GM18861 (cell line): ENCODE measurements around the gene OSER1.
"Not testable (repeated sequence)": the region's sequence is repeated elsewhere in the genome, so short reads cannot be mapped to it uniquely, and the experiment has no call there.

ENCODE experiments used
- ATAC-seq: cut with Tn5 transposase; IDR thresholded peaks from one replicate; pipeline ENCODE4 v1.9.1; 2021; ENCODE audit not compliant: unreplicated experiment

OSER1 gene

GRCh38 chr20:44210406-44211176 lies at the start of gene OSER1:
Gene OSER1 (minus strand): TSS chr20:44210771. CDS start chr20:44206957, 3,814 bp downstream.
- peak; percentile 71 for ATAC-seq

GRCh38 chr20:44258226-44258890 lies 47.8 kb upstream of the OSER1 start:
- ATAC-seq: no peak

GRCh38 chr20:44256961-44257360 lies 46.4 kb upstream of the OSER1 start:
- no peak for ATAC-seq

- no peak for ATAC-seq
Measured at GRCh38 chr20:44255942-44256341, 45.4 kb upstream of the OSER1 start.

- ATAC-seq: no peak
Measured at GRCh38 chr20:44254073-44254472, 43.5 kb upstream of the OSER1 start.

GRCh38 chr20:44253528-44253927 lies 43.0 kb upstream of the OSER1 start:
- ATAC-seq: no peak

GRCh38 chr20:44251284-44251683 lies 40.7 kb upstream of the OSER1 start:
- no peak for ATAC-seq

- ATAC-seq: no peak
Measured at GRCh38 chr20:44248410-44248759, 37.8 kb upstream of the OSER1 start.

GRCh38 chr20:44247586-44248409 lies 37.2 kb upstream of the OSER1 start:
- no peak for ATAC-seq

- no peak for ATAC-seq
Measured at GRCh38 chr20:44247131-44247571, 36.6 kb upstream of the OSER1 start, which contains the start of gene GDAP1L1. Gene GDAP1L1 (plus strand): TSS chr20:44247308. CDS start chr20:44247335, 27 bp downstream.

GRCh38 chr20:44245977-44246376 lies 35.4 kb upstream of the OSER1 start:
- no peak for ATAC-seq

GRCh38 chr20:44241796-44242195 lies 31.2 kb upstream of the OSER1 start:
- no peak for ATAC-seq

GRCh38 chr20:44236840-44237239 lies 26.3 kb upstream of the OSER1 start:
- ATAC-seq: not testable (repeated sequence)

GRCh38 chr20:44235702-44236101 lies 25.1 kb upstream of the OSER1 start:
- ATAC-seq: no peak

- ATAC-seq: no peak
Measured at GRCh38 chr20:44234566-44235317, 24.2 kb upstream of the OSER1 start.

GRCh38 chr20:44233436-44234016 lies 23.0 kb upstream of the OSER1 start:
- ATAC-seq: no peak

GRCh38 chr20:44232469-44232856 lies 21.9 kb upstream of the OSER1 start:
- not testable (repeated sequence) for ATAC-seq

- ATAC-seq: no peak
Measured at GRCh38 chr20:44231713-44232468, 21.3 kb upstream of the OSER1 start.

GRCh38 chr20:44231193-44231592 lies 20.6 kb upstream of the OSER1 start:
- ATAC-seq: no peak
